K562 (cell line): ENCODE measurements around the gene BRWD1. TPM values are rescaled to one million over a fixed set of nuclear protein-coding genes. Genes with fewer than 3 reads are reported as not detected.

ENCODE experiments used
- ETV6 ChIP-seq, 3 experiments: fragments of 150-350 bp in 1 of 3; sonication (generic) in 1 of 3; formaldehyde crosslinking in 1 of 3; IDR thresholded peaks; 2 replicates each; pipeline versions ENCODE4 v1.6.1 to v1.8.0; 2014 to 2022; ENCODE audit warnings: borderline replicate concordance in 2 of 3, low read depth in 2 of 3, antibody characterized with exemption in 1 of 3, low read length in 1 of 3, mild to moderate bottlenecking in 1 of 3, missing genetic modification reagents in 1 of 3
- HDAC6 ChIP-seq: IDR thresholded peaks from 2 replicates; pipeline ENCODE4 v1.6.1; 2012; ENCODE audit warnings: low read depth, mild to moderate bottlenecking, control low read depth, inconsistent platforms, low read length, moderate library complexity
- HNRNPUL1 ChIP-seq: fragments of 200-400 bp; formaldehyde crosslinking; IDR thresholded peaks from 2 replicates; pipeline ENCODE4 v1.6.1; 2017; ENCODE audit warnings: low read length
- JUNB ChIP-seq: fragments of 450-650 bp; formaldehyde crosslinking; conservative IDR thresholded peaks from 2 replicates; pipeline ENCODE4 v1.4.0; 2020; ENCODE audit warnings: mild to moderate bottlenecking
- NONO ChIP-seq, 2 experiments: fragments of 200-400 bp in 1 of 2; fragments of 450-650 bp in 1 of 2; formaldehyde crosslinking in 1 of 2; IDR thresholded peaks; 2 replicates each; pipeline ENCODE4 v1.6.1; 2017; ENCODE audit warnings: low read depth in 2 of 2, mild to moderate bottlenecking in 2 of 2, moderate library complexity in 2 of 2, low read length in 1 of 2
- PML ChIP-seq: IDR thresholded peaks from 2 replicates; pipeline ENCODE4 v1.6.1; 2012; ENCODE audit warnings: low read length, inconsistent platforms
- RBM15 ChIP-seq: fragments of 200-400 bp; formaldehyde crosslinking; IDR thresholded peaks from 2 replicates; pipeline ENCODE4 v1.6.1; 2018; ENCODE audit warnings: mild to moderate bottlenecking, low read length, moderate library complexity; ENCODE audit not compliant: insufficient read depth
- SIN3B ChIP-seq: fragments of 450-650 bp; IDR thresholded peaks from 2 replicates; pipeline ENCODE4 v1.6.1; 2017; ENCODE audit warnings: low read depth, mild to moderate bottlenecking, moderate library complexity
- SMC3 ChIP-seq: conservative IDR thresholded peaks from 2 replicates; pipeline ENCODE4 v1.6.1; 2011; ENCODE audit warnings: low read depth, low read length, improper control_type of control experiment; ENCODE audit not compliant: insufficient read depth
- TEAD2 ChIP-seq: fragments of 450-650 bp; IDR thresholded peaks from 2 replicates; pipeline ENCODE4 v1.6.1; 2016; ENCODE audit warnings: missing genetic modification characterization, control low read depth, missing compliant biosample characterization
- TOE1 ChIP-seq, 2 experiments: fragments of 450-650 bp in 1 of 2; sonication (generic) in 1 of 2; formaldehyde crosslinking in 1 of 2; IDR thresholded peaks; 2 replicates each; pipeline versions ENCODE4 v1.7.1 to v1.8.0; 2016 to 2022; ENCODE audit warnings: borderline replicate concordance in 2 of 2, mild to moderate bottlenecking in 2 of 2, antibody characterized with exemption in 1 of 2, inconsistent platforms in 1 of 2, low read depth in 1 of 2, missing genetic modification reagents in 1 of 2, moderate library complexity in 1 of 2
- ZNF586 ChIP-seq: fragments of 450-650 bp; formaldehyde crosslinking; conservative IDR thresholded peaks from 2 replicates; pipeline ENCODE4 v1.4.0; 2020; ENCODE audit warnings: mild to moderate bottlenecking, moderate library complexity
- polyA plus RNA-seq, 8 experiments: library from polyadenylated mRNA; depleted of rRNA in 4 of 8; stranded (reverse) in 5 of 8; unstranded in 3 of 8; fragments of >200 nt; fragmentation: Nextera tagmentation in 2 of 8; fragmentation: Illumina TruSeq in 1 of 8; extraction: Ambion mirVana in 2 of 8; extraction: Trizol in 1 of 8; gene quantifications; 2 replicates each; pipeline versions ENCODE4 v1.2.1 to v1.2.3, GENCODE V29; 2011 to 2014; ENCODE audit warnings: inconsistent platforms in 1 of 8, missing spikeins in 1 of 8
- total RNA-seq, 7 experiments: library from RNA; depleted of rRNA in 6 of 7; stranded (reverse); fragments of >200 nt in 6 of 7; fragmentation: Illumina TruSeq in 2 of 7; extraction: Trizol in 2 of 7; gene quantifications; 2 replicates each; pipeline versions ENCODE4 v1.2.1 to v1.2.3, GENCODE V29; 2011 to 2021; ENCODE audit warnings: low replicate concordance in 1 of 7
- TF ChIP-seq, protein P1 (sequence below): IDR thresholded peaks from 2 replicates; pipeline ENCODE4 v1.6.1; 2011; ENCODE audit warnings: borderline replicate concordance, low read depth, mild to moderate bottlenecking, moderate library complexity, low read length; ENCODE audit not compliant: insufficient read depth, poor library complexity, severe bottlenecking
- TF ChIP-seq, protein P2 (sequence below): sonication (generic); formaldehyde crosslinking; IDR thresholded peaks from 2 replicates; pipeline ENCODE4 v1.9.0; 2022; ENCODE audit warnings: mild to moderate bottlenecking, missing genetic modification reagents
- TF ChIP-seq, protein P3 (sequence below), 3 experiments: fragments of 200-800 bp in 1 of 3; sonication (Bioruptor generic) in 1 of 3; sonication (generic) in 1 of 3; formaldehyde crosslinking in 1 of 3; IDR thresholded peaks; 2 replicates each; pipeline versions ENCODE4 v1.6.1 to v1.8.0; 2016 to 2022; ENCODE audit warnings: mild to moderate bottlenecking in 2 of 3, missing compliant biosample characterization in 2 of 3, missing genetic modification characterization in 2 of 3, missing genetic modification reagents in 1 of 3
- TF ChIP-seq, protein P4 (sequence below): fragments of 250-450 bp; sonication (Bioruptor Pico); IDR thresholded peaks from 2 replicates; pipeline ENCODE4 v1.5.0; 2020; ENCODE audit warnings: mild to moderate bottlenecking

The BRWD1 gene
- total and polyA plus RNA-seq, 9 of the 15 experiments (the other 6 are each of a cell fraction or from before 2014, with no cell fraction given), result 10.1 to 60.2 (median 34.1) TPM

DNA sequence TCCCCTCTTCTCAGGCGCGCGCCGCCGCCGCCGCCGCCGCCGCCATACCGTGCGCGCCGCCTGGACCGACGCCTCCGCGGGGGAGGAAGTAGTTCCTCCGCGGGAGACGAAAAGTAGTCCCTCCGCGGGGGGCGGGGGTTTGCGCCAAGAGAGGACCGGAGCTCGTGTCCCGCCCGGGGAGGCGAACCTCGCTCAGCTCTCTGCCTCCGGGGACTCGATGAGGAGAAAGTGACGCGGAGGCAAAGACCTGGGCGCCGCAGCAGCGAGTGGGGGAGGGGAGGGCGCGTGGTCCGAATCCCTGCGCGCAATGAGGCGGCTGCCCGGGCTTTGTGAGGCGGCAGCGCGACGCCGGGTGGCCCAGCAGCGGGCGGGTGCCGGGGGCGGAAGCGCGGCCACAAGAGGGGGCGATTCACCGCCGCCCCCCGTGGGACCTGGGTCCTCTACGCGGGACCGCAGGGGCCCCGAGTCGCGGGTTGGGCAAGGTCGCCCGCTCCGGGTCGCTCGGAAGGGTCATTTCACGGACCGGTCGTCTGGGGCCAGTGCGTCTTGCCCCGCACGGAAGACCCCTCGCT, at the start of gene BRWD1 (continued):
- TF ChIP-seq, protein P1, sequence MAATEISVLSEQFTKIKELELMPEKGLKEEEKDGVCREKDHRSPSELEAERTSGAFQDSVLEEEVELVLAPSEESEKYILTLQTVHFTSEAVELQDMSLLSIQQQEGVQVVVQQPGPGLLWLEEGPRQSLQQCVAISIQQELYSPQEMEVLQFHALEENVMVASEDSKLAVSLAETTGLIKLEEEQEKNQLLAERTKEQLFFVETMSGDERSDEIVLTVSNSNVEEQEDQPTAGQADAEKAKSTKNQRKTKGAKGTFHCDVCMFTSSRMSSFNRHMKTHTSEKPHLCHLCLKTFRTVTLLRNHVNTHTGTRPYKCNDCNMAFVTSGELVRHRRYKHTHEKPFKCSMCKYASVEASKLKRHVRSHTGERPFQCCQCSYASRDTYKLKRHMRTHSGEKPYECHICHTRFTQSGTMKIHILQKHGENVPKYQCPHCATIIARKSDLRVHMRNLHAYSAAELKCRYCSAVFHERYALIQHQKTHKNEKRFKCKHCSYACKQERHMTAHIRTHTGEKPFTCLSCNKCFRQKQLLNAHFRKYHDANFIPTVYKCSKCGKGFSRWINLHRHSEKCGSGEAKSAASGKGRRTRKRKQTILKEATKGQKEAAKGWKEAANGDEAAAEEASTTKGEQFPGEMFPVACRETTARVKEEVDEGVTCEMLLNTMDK, result peak; percentile 65
- no peak for TF ChIP-seq ZNF586 (CRISPR knock-in tag)
- TF ChIP-seq SMC3, result peak; percentile 39; the same call in 1 of the 2 replicates
- 0 out of 2 replicates have a peak, but pooled peaks have one; percentile 25 for TF ChIP-seq JUNB (CRISPR knock-in tag)
- peak in 1 of 2 experiments; percentile 69; a peak in 2 of 4 replicates for TF ChIP-seq ETV6 (IDR thresholded peaks at IDR 0.05; ENCODE audit: borderline replicate concordance in 1 of 2, low read depth in 2 of 2, low read length in 1 of 2)
- no peak for TF ChIP-seq ETV6 (CRISPR knock-in tag; IDR thresholded peaks at IDR 0.05; ENCODE audit: borderline replicate concordance)
- TF ChIP-seq HNRNPUL1, result no peak
- TF ChIP-seq, protein P2, sequence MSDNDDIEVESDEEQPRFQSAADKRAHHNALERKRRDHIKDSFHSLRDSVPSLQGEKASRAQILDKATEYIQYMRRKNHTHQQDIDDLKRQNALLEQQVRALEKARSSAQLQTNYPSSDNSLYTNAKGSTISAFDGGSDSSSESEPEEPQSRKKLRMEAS (CRISPR knock-in tag), result peak; percentile 97
- TF ChIP-seq TEAD2 (tag), result no peak
- peak; percentile 64 to 81; a peak in 3 of 4 replicates for TF ChIP-seq NONO (IDR thresholded peaks at IDR 0.05; ENCODE audit: low read depth in 2 of 2, low read length in 1 of 2)
- TF ChIP-seq HDAC6, result no peak
- TF ChIP-seq, protein P3, sequence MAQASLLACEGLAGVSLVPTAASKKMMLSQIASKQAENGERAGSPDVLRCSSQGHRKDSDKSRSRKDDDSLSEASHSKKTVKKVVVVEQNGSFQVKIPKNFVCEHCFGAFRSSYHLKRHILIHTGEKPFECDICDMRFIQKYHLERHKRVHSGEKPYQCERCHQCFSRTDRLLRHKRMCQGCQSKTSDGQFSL (CRISPR knock-in tag; IDR thresholded peaks at IDR 0.05), result peak; percentile 77; the same call in 1 of the 2 replicates
- TF ChIP-seq, protein P3 (tag; IDR thresholded peaks at IDR 0.05), result peak in 1 of 2 experiments; percentile 78; a peak in 2 of 4 replicates
- peak; percentile 77 for TF ChIP-seq SIN3B
- no peak for TF ChIP-seq RBM15
- TF ChIP-seq, protein P4, sequence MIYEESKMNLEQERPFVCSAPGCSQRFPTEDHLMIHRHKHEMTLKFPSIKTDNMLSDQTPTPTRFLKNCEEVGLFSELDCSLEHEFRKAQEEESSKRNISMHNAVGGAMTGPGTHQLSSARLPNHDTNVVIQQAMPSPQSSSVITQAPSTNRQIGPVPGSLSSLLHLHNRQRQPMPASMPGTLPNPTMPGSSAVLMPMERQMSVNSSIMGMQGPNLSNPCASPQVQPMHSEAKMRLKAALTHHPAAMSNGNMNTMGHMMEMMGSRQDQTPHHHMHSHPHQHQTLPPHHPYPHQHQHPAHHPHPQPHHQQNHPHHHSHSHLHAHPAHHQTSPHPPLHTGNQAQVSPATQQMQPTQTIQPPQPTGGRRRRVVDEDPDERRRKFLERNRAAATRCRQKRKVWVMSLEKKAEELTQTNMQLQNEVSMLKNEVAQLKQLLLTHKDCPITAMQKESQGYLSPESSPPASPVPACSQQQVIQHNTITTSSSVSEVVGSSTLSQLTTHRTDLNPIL (CRISPR knock-in tag), result no peak
- peak; percentile 42 for TF ChIP-seq PML
- TF ChIP-seq TOE1 (IDR thresholded peaks at IDR 0.05; ENCODE audit: borderline replicate concordance), result peak; percentile 94
- 0 out of 2 replicates have a peak, but pooled peaks have one; percentile 90 for TF ChIP-seq TOE1 (CRISPR knock-in tag; IDR thresholded peaks at IDR 0.05; ENCODE audit: borderline replicate concordance, low read depth)
